Heart left ventricle (tissue), 16 donors: ENCODE measurements around the gene MAP6. TPM values are rescaled to one million over a fixed set of nuclear protein-coding genes. Genes with fewer than 3 reads are reported as not detected.

Experiments
- ATAC-seq, 4 donors: fragments of 200-7000 bp; cut with Tn5 transposase; one replicate each; pipeline ENCODE4 v1.9.1; 2020 to 2022; ENCODE audit warnings: moderate library complexity in 4 of 4, mild to moderate bottlenecking in 3 of 4, moderate number of reproducible peaks in 1 of 4
- DNase-seq, 5 donors: peaks; one replicate each; pipeline ENCODE4 v3.0.0-alpha.2; 2020
- H3K27ac ChIP-seq, 12 donors: fragments of 200-600 bp; sonication (generic) in 4 of 12; one replicate each; pipeline versions ENCODE4 v1.5.0 to v1.8.0; 2016 to 2022; ENCODE audit warnings: mild to moderate bottlenecking in 2 of 12
- H3K27me3 ChIP-seq, 9 donors: fragments of 200-600 bp; sonication (generic) in 2 of 9; one replicate each; pipeline versions ENCODE4 v1.5.1 to v1.8.0; 2016 to 2022; ENCODE audit warnings: mild to moderate bottlenecking in 3 of 9
- H3K36me3 ChIP-seq, 9 donors: fragments of 200-600 bp; sonication (generic) in 2 of 9; one replicate each; pipeline versions ENCODE4 v1.5.0 to v1.8.0; 2018 to 2022; ENCODE audit warnings: mild to moderate bottlenecking in 2 of 9
- H3K4me1 ChIP-seq, 12 donors: fragments of 200-600 bp; sonication (generic) in 4 of 12; one replicate each; pipeline versions ENCODE4 v1.5.0 to v1.8.0; 2016 to 2022; ENCODE audit warnings: mild to moderate bottlenecking in 3 of 12
- H3K4me3 ChIP-seq, 12 donors: fragments of 200-600 bp; sonication (generic) in 4 of 12; one replicate each; pipeline versions ENCODE4 v1.5.0 to v1.8.0; 2017 to 2022; ENCODE audit warnings: mild to moderate bottlenecking in 9 of 12, moderate library complexity in 4 of 12
- H3K9me3 ChIP-seq, 12 donors: fragments of 200-600 bp; sonication (generic) in 4 of 12; one replicate each; pipeline versions ENCODE4 v1.5.0 to v1.8.0; 2016 to 2022; ENCODE audit warnings: mild to moderate bottlenecking in 1 of 12
- POLR2A ChIP-seq, 2 donors: fragments of 450-650 bp; IDR thresholded peaks; one replicate each; pipeline ENCODE4 v1.6.1; 2017; ENCODE audit warnings: antibody characterized with exemption in 2 of 2, mild to moderate bottlenecking in 2 of 2, moderate library complexity in 2 of 2
- WGBS, 4 donors: extraction: QIAGEN DNeasy Blood & Tissue Kit in 2 of 4; methylation state at CpG; one replicate each; pipeline versions ENCODE4 v1.1.5 to v1.1.7; 2013 to 2018; 5-methylcytosine and 5-hydroxymethylcytosine counted together
- intact Hi-C, 10 donors: fragments of 100-400 bp; cut with DNase I; formaldehyde crosslinking; loops; one replicate each; pipeline versions ENCODE4 v1.11.1 to v1.14.2; 2022
- polyA plus RNA-seq, 2 donors: library from polyadenylated mRNA; stranded (reverse); fragments of 200-250 nt; gene quantifications; one replicate each; pipeline ENCODE4 v1.2.3, GENCODE V29; 2013
- total RNA-seq, 9 donors: library from RNA; depleted of rRNA in 2 of 9; stranded (reverse); fragments of >200 nt in 2 of 9; fragmentation: NEBNext Ultra II Directional in 3 of 9; extraction: Animal tissue kit (Norgen Biotek cat#: 25700) in 3 of 9; gene quantifications; one replicate each; pipeline versions ENCODE4 v1.1.0 to v1.2.4, GENCODE V29; 2016 to 2023
- TF ChIP-seq, protein P1 (sequence below), 12 donors: fragments of 200-600 bp; sonication (generic) in 4 of 12; IDR thresholded peaks; one replicate each; pipeline versions ENCODE4 v1.5.0 to v1.8.0; 2018 to 2022; ENCODE audit warnings: antibody characterized with exemption in 12 of 12, mild to moderate bottlenecking in 5 of 12
- donor health status: ischemic (EF 13 %, LVEDD 7.1; RV severe dilation, severe dysfunction).
- donor health status: healthy with polysubstance abuse.
- donor health status: DM: no; HTN: yes; CAD: no.
- donor health status: DM: no; HTN: no; CAD: no.
- donor health status: ischemic (EF 25% LVEDD 6.9; RV normal size, moderate dysfunction).
- donor health status: ischemic (EF 25% LVEDD 5.7; RV mildly dilated, moderate dysfunction).
- donor health status: healthy.
- donor health status: DM: yes; HTN: yes; CAD: no.
- donor health status: ischemic (EF 35%, LVEDD 5.7; RV mildly dilated, moderate dysfunction).
- donor health status: nonischemic (EF 11% LVEDD 7.7; RV severe dilation, severe dysfunction).
- donor health status: DM: yes; HTN: yes; CAD: no.
- donor health status: PGD.
- donor health status: ischemic (EF 29% LVEDD 5.4; RV normal size, mild dysfunction).
- donor health status: nonischemic (EF 23%, LVEDD 6.1; RV moderate dilation, normal function).

MAP6 gene
- total and polyA plus RNA-seq, 11 donors, result 0.98 to 10.0 (median 4.8) TPM

DNA sequence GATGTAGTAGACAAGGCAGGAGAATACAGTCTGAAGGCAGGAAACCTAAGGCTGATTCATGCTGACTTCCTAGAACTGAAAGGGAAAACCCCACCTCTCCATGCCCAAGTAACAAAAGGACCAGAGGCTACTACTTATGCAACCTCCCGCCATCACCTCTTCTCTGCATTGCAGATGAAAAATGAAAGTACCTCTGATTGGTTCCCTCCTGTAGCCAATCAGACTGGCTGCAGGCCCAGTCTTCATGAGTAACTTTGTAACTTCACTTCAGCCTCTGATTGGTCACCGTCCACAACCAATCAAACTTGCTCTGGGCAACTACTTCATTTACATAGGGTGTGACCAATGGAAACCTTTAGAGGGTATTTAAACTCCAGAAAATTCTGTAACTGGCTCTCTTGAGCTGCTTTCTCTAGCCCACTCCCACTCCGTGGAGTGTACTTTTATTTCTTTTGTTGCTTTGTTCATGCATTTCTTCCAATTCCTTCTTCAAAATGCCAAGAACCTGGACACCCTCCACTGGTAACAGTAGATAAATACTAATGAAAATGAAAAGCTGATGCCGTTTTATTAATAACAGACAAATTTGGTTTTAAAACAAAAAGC, 5.2 kb upstream of the MAP6 start:
- DNase-seq (no peak), ATAC-seq (no peak)
- TF ChIP-seq, protein P1, sequence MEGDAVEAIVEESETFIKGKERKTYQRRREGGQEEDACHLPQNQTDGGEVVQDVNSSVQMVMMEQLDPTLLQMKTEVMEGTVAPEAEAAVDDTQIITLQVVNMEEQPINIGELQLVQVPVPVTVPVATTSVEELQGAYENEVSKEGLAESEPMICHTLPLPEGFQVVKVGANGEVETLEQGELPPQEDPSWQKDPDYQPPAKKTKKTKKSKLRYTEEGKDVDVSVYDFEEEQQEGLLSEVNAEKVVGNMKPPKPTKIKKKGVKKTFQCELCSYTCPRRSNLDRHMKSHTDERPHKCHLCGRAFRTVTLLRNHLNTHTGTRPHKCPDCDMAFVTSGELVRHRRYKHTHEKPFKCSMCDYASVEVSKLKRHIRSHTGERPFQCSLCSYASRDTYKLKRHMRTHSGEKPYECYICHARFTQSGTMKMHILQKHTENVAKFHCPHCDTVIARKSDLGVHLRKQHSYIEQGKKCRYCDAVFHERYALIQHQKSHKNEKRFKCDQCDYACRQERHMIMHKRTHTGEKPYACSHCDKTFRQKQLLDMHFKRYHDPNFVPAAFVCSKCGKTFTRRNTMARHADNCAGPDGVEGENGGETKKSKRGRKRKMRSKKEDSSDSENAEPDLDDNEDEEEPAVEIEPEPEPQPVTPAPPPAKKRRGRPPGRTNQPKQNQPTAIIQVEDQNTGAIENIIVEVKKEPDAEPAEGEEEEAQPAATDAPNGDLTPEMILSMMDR (IDR thresholded peaks at IDR 0.05), result no peak
- TF ChIP-seq POLR2A (IDR thresholded peaks at IDR 0.05), result no peak
- no peaks in the 10 kb centered on the region for H3K36me3 ChIP-seq
- H3K27ac ChIP-seq, result no peak overlapping the region
- WGBS, 4 donors, result 88 to 93% (median 91%) methylated on average over 4 of the region's 4 CpGs
- intact Hi-C loops, result no loop called here
- H3K27me3 ChIP-seq, result peaks cover 0 to 24% (median 3%) of the 10 kb centered on the region in 9 donors
- no peak overlapping the region for H3K4me3 ChIP-seq
- H3K9me3 ChIP-seq, result no peaks in the 10 kb centered on the region
- peaks cover 0 to under 1% (median 0%) of the 10 kb centered on the region in 12 donors for H3K4me1 ChIP-seq

DNA sequence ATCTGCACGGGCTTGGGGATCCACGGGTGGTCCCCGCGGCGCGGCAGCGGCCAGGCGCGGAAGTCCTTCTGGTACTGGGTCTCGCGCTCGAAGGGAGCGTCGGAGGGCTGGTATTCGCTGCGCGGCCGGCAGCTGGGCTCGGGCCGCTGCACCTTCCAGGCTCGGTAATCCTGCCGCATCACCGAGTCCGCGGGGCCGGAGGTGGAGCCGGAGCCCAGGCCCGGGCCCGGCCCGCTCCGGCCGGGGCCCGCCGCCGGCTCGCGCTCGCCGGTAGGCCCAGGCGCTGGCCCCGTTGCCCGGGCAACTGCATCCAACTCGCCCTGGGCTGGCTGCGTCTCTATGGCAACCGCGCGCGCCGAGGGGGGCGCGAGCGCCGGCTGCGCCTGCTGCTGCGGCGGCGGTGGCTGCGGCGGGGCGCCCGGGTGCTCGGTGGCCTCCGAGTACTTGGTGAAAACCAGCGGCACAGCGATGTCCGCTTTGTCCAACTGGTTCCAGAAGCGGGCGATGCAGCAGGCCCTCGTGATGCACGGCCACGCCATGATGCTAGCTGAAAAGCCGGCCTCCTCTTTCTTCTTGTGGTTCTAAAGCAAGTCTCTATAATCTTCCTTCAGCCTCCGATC, 897 bp downstream of the MAP6 start:
- peak; percentile 53 to 77 (median 61) for DNase-seq
- 0 to 2% (median 1%) methylated on average over 10 to 73 of the region's 73 CpGs for WGBS, 4 donors
- Histone ChIP-seq H3K9me3 (no peaks in the 10 kb centered on the region), H3K4me1 (peaks cover 3 to 24% (median 12%) of the 10 kb centered on the region in 12 donors), H3K27me3 (peaks cover 0 to 65% (median 3%) of the 10 kb centered on the region in 9 donors), H3K4me3 (peak overlapping the region; percentile 41 to 82 (median 65)), H3K27ac (peak overlapping the region in 9 of 12 donors; percentile 19 to 76 (median 55)), H3K36me3 (no peaks in the 10 kb centered on the region)
- TF ChIP-seq, protein P1 (IDR thresholded peaks at IDR 0.05), result no peak
- no peak for TF ChIP-seq POLR2A (IDR thresholded peaks at IDR 0.05)
- intact Hi-C loops, result loop anchor here in 2 of 10 donors (5.0 kb wide), 2 partner anchors 76 to 121 kb away; no protein-coding TSS in a partner anchor
- peak in 3 of 4 donors; percentile 30 to 70 (median 66) for ATAC-seq

DNA sequence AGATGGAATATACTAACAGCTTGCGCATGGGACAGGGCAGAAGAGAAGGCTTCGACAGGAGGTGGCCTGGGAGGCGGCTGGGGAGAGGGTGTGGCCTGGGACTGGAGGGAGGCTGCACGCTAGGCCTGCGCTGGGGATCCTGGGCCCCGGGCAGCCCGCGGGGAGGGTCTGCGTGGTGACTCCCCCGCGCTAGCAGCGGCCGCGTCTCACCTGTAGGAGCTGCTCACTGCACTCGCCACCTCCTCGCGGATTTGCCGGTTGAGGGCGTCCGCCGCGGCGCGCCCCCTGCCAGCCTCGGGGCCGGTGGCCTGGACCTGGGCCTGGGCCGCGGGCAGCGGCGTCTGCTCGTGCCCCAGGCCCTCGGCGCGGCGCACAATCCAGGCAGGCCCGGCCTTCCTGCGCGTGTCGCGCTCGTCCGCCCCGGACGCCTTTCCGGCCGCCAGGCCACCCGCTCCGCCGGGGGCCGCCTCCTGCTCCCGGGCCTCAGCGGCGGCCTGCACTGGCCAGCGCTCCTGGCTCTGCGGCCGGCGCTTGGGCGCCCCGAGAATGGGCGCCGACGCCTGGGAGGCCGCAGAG, 1.5 kb downstream of the MAP6 start:
- 1 to 4% (median 3%) methylated on average over 15 to 63 of the region's 63 CpGs for WGBS, 4 donors
- H3K27me3 ChIP-seq, result peaks cover 0 to 65% (median 3%) of the 10 kb centered on the region in 9 donors
- intact Hi-C loops, result loop anchor here in 2 of 10 donors (5.0 kb wide), 2 partner anchors 75 to 120 kb away; no protein-coding TSS in a partner anchor
- H3K27ac ChIP-seq, result peak overlapping the region in 9 of 12 donors; percentile 19 to 76 (median 55)
- H3K4me3 ChIP-seq, result peak overlapping the region; percentile 41 to 82 (median 65)
- TF ChIP-seq POLR2A (IDR thresholded peaks at IDR 0.05), result no peak
- TF ChIP-seq, protein P1 (IDR thresholded peaks at IDR 0.05), result peak in 2 of 12 donors; percentile 12 to 16
- no peaks in the 10 kb centered on the region for H3K36me3 ChIP-seq
- ATAC-seq (peak; percentile 48 to 79 (median 76)), DNase-seq (peak in 4 of 5 donors; percentile 33 to 49 (median 41))
- peaks cover 3 to 24% (median 12%) of the 10 kb centered on the region in 12 donors for H3K4me1 ChIP-seq
- H3K9me3 ChIP-seq, result no peaks in the 10 kb centered on the region

DNA sequence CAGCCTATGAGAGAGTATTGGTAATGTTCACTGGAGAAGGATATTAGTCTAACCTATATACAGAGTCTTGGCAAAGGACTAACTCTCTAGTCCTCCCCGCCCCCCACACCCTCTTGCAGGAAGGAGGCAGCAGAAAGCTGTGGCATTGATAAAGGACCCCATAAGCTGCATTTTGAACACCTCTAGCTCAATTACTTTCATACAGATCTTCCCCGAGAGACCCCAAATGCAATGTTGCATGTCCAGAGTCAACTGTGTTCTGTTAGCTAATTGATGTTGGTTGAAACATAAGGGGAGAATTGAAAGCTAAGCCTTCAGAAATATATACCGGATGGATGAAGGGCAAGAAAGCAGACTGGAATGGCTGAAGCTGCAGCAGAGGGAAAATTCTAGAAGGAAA, 2.8 kb downstream of the MAP6 start:
- Histone ChIP-seq H3K4me3 (no peak overlapping the region), H3K4me1 (peaks cover 3 to 24% (median 12%) of the 10 kb centered on the region in 12 donors), H3K36me3 (no peaks in the 10 kb centered on the region), H3K27me3 (peaks cover 0 to 60% (median 3%) of the 10 kb centered on the region in 9 donors), H3K9me3 (no peaks in the 10 kb centered on the region), H3K27ac (no peak overlapping the region)
- WGBS, 4 donors, result 94 to 98% (median 95%) methylated on average over 3 of the region's 3 CpGs
- DNase-seq, result no peak
- intact Hi-C loops, result loop anchor here in 2 of 10 donors (5.0 kb wide), 2 partner anchors 74 to 119 kb away; no protein-coding TSS in a partner anchor
- no peak for ATAC-seq
- no peak for TF ChIP-seq POLR2A (IDR thresholded peaks at IDR 0.05)
- TF ChIP-seq, protein P1 (IDR thresholded peaks at IDR 0.05), result no peak
